OCI-LY7 (cell line): ENCODE results near the gene POGK.
"Not testable (repeated sequence)": the region's sequence is repeated elsewhere in the genome, so short reads cannot be mapped to it uniquely, and the experiment has no call there.

ENCODE experiments used
- EZH2phosphoT487 ChIP-seq: fragments of 200-600 bp; sonication (generic); IDR thresholded peaks from 2 replicates; pipeline ENCODE4 v1.6.1; 2018; ENCODE audit warnings: low read depth, borderline replicate concordance, mild to moderate bottlenecking, mixed run types, antibody characterized with exemption, low read length, moderate library complexity, mixed read lengths
- TF ChIP-seq, protein P1 (sequence below): fragments of 200-600 bp; sonication (generic); conservative IDR thresholded peaks from 2 replicates; pipeline ENCODE4 v1.5.1; 2014; ENCODE audit warnings: mild to moderate bottlenecking, antibody characterized with exemption, low read length, moderate library complexity, mixed read lengths

- TF ChIP-seq, protein P1, sequence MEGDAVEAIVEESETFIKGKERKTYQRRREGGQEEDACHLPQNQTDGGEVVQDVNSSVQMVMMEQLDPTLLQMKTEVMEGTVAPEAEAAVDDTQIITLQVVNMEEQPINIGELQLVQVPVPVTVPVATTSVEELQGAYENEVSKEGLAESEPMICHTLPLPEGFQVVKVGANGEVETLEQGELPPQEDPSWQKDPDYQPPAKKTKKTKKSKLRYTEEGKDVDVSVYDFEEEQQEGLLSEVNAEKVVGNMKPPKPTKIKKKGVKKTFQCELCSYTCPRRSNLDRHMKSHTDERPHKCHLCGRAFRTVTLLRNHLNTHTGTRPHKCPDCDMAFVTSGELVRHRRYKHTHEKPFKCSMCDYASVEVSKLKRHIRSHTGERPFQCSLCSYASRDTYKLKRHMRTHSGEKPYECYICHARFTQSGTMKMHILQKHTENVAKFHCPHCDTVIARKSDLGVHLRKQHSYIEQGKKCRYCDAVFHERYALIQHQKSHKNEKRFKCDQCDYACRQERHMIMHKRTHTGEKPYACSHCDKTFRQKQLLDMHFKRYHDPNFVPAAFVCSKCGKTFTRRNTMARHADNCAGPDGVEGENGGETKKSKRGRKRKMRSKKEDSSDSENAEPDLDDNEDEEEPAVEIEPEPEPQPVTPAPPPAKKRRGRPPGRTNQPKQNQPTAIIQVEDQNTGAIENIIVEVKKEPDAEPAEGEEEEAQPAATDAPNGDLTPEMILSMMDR, result not testable (repeated sequence)
- TF ChIP-seq EZH2phosphoT487, result not testable (repeated sequence)
These were observed 39.1 kb downstream of the POGK start for GRCh38 chr1:166878173-166878917.
